ENCODE results near the gene AJM1.
A peak's percentile ranks its signal among the peaks of the same experiment; 100 is the strongest.

The AJM1 gene

DNA sequence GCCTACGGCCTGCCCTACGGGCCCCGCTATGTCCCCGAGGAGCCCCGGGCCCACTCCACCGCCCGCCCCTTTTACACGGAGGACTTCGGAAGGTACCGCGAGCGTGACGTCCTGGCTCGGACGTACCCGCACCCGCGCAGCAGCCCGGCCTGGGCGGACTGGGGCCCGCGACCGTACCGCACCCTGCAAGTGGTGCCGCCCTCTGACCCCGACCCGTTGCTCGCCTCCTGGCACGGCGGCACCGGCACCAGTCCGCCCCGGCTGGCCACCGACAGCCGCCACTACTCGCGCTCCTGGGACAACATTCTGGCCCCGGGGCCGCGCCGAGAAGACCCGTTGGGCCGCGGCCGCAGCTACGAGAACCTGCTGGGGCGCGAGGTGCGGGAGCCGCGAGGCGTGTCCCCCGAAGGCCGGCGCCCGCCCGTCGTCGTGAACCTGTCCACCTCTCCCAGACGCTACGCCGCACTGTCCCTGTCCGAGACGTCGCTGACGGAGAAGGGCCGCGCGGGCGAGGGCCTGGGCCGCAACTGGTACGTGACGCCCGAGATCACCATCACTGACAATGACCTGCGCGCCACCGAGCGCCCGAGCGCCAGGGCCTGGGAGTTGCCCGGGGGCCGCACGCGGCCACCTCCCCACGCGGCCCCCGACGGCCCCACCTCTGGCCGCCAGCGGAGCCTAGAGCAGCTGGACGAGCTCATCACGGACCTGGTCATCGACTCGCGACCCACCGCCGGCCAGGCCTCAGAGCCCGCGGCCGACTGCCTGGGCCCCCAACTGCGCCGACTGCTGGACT lies 3.4 kb downstream of the AJM1 start:
- DNase-seq (ENCODE audit: low read depth in 2 of 2) = no peak

DNA sequence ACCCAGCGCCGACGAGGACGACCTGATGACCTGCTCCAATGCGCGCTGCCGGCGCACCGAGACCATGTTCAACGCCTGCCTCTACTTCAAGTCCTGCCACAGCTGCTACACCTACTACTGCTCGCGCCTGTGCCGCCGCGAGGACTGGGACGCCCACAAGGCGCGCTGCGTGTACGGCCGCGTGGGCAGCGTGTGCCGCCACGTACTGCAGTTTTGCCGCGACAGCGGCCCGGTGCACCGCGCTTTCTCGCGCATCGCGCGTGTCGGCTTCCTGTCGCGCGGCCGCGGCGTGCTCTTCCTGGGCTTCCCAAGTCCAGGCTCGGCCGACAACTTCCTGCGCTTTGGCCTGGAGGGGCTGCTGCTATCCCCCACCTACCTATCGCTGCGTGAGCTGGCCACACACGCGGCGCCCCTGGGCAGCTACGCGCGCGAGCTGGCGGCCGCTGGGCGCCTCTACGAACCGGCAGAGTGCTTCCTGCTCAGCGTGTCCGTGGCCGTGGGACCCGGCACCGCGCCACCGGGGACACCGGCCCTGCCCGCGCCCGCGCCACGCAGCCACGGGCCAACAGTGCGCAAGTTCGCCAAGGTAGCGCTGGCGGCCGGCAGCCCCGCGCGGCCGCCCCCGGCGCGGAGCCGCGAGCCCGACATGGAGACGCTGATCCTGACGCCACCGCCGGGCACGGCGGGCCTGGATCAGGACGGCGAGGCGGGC lies 4.3 kb downstream of the AJM1 start:
- no peak for DNase-seq (ENCODE audit: low read depth in 2 of 2)

DNA sequence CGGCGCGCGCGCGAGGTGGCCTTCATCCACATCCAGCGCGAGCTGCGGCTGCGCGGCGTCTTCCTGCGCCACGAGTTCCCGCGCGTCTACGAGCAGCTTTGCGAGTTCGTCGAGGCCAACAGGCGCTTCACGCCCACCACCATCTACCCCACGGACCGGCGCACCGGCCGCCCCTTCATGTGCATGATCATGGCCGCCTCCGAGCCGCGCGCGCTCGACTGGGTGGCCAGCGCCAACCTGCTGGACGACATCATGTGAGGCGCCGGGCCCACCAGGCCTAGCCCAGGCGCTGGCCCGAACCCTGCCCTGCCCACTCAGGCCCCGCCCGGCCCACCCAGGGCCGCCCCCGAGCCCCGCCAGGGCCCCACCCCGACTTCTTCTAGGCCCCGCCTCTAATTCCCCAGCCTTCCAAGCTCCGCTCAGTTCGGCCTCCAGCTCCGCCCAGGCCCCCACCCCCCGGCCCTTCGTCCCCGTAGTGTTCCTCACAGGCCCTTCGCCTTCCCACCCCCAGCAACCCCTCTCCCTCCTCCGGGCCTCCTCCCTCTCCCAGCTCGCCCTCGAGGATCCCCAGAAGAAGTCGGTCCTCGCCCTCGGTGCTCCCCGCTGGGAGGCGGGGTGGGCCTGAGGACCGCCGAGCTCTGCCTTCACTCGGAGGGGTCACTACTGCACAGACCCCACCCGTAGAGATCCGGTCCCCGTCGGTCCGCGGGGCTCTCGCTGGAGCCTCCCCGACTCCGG lies 5.0 kb downstream of the AJM1 start:
- DNase-seq (ENCODE audit: low read depth in 2 of 2) = peak in 1 of 2 experiments; percentile 37

DNA sequence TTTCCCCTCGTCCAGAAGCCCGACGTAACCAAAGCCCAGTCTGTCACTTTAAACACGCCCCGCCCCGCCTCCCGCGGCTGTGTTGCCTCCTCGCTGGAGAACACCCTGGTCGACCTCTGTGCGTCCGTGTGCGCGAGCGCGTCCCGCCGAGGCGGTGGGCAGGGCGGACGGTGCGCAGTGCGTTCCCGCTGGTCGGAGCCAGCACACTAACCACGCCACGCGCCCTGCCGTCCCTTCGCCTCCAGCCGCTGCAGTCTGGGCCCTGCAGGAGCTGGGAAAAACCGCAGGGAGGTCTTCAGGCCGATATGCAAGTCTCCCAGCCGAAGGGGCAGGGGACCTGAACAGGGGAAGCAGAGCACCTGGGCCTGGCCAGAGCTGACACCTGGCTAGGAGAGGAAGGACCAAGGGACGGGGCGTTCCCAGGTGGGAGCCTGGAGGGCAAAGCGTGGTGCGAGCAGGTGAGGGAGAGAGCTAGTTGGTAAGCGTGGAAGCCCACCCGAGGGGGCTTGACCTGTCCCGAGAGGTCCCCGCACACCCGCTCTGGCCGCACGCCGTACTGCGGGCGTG lies 5.6 kb downstream of the AJM1 start:
- peak in 1 of 2 experiments; percentile 41 for DNase-seq (ENCODE audit: low read depth in 2 of 2)

DNA sequence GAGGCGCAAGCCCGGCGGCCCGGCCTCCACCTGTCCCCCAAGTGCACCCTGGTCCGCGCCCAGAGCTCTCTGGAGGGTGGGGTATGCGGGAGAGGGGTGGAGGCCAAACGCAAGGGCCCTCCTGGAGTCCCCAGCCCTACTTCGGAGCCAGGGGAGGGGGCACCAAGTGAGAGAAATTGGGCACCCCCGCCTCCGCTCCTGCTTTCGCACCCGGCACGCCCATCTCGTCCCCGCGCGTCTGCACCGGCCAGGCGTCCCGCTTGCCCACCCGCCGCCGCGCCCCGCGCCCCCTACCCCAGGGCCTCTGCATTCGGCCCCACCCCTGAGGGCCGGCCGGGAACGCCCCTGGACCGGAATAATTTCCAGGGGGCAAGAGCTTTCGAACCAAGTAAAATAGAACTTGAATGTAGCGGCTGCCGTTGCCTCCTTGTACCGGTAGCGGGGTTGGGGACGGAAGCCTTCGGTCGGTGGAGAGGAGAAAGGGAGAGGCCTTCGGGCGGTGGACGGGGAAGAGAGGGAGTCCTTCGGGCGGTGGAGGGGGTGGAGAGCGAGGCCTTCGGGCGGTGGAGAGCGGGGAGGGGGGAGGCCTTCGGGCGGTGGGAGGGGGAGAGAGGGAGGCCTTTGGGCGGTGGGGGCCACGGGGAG lies 6.2 kb downstream of the AJM1 start:
- no peak for DNase-seq (ENCODE audit: low read depth in 2 of 2)

DNA sequence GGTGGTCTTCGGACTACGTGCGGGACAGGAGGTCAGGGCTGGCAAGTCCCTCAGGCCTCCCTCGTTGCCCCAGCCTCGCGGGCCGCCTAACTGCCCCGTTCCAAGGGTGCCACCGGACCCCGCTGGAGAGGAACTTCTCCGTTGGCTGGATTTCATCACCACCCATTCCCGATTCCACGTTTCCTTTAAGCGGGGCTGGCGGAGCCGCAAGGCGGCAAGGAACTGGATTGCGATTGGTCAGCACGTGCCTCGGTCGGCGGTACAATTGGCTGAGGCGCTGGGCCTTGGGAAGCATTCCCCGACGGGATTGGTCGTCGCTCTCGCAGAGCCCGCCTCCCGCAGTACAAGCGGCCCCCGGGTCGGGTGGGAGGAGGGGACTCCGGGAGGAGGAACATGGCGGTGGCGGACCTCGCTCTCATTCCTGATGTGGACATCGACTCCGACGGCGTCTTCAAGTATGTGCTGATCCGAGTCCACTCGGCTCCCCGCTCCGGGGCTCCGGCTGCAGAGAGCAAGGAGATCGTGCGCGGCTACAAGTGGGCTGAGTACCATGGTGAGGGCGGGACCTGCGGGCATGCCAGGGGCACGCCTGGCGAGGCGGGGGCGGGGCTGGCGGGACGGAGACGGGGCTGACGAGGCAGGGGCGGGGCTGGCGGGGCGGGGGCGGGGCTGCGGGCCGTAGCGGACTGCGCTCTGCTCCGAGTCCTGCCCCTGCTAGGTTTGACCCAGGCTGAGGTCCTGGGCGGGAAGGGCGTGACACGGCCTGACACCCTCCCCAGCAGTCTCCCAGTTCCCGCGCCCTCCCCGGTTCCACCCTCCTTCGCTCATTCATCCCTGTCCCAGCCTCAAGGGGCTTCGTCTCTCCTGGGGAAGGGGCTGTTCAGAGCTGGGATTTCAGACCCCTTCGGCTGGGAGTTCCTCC lies 7.0 kb downstream of the AJM1 start, which contains the start of gene PHPT1:
TSS of gene PHPT1 (plus strand) at position 372 of the 922 bp plus-strand sequence. CDS start at position 394, 22 bp downstream.
- peak; percentile 96 to 97 for DNase-seq (ENCODE audit: low read depth in 2 of 2)

DNA sequence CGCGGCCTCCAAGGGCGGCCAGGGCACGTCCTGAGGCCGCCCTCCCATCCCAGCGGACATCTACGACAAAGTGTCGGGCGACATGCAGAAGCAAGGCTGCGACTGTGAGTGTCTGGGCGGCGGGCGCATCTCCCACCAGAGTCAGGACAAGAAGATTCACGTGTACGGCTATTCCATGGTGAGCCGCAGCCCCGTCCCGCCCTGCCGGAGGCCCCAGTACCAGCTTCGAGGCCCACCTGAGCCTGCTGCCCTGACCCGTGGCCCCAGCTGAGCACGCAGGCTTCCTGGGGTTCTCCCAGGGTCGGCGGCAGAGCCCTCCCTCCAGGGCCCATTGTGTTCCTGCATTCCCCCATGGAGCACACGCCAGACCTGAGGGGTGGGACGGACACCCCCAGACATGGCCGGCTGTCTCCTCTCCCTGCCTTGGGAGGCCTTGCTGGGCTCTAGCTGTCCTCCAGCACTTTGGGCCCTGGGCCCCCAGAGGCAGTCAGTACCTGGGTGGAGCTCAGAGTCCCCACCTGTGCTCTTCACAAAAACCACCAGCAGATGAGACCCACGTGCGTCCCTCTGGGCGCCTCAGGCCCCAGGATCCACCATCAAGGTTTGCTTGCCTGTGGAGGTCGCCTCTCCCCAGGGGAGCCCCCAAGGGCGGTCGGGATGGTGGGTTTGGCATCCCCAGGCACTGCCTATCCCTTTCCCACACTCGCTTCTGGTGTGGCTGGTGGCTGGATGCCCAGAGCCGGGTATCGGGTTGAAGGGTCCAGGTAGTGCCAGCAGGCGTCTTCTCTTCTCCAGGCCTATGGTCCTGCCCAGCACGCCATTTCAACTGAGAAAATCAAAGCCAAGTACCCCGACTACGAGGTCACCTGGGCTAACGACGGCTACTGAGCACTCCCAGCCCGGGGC lies 7.9 kb downstream of the AJM1 start:
- no peak for DNase-seq (ENCODE audit: low read depth in 2 of 2)

DNA sequence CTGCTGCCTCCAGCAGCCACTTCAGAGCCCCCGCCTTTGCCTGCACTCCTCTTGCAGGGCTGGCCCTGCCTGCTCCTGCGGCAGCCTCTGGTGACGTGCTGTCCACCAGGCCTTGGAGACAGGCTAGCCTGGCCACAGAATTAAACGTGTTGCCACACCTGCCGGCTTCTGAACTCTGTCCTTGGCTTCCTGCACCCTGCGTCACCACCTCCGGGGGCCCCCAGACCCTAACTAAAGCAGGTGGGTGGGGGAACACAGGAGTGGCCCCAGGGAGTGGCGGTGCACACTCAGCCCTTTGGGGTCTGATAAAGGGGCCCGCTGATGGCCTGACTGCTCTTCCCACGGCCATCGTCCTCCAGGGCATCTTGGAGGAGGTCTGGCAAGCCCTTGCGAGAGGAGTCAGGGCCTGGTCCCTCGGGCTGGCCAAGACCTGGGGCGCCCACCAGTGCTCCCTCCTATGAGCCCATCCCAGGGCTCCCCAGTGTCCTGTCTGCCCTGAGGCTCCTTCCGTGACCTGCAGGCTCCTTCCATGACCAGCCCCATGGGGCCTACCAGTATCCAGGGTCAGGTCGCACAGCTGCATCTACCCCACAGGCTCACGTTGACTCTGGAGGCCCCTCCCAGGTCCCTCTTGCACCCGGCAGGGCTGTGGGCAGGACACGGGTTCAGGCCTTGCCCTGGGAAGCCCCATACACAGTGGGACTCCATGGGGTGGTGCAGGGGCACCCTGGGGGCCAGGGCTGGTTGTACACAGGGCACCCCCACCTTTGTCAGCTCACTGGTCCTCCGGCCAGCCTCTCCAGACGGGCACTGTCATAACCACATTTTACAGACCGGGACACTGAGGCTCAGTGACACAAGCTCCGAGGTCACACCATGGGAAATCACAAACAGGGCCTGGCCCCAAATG lies 8.8 kb downstream of the AJM1 start:
- no peak for DNase-seq (ENCODE audit: low read depth in 2 of 2)

DNA sequence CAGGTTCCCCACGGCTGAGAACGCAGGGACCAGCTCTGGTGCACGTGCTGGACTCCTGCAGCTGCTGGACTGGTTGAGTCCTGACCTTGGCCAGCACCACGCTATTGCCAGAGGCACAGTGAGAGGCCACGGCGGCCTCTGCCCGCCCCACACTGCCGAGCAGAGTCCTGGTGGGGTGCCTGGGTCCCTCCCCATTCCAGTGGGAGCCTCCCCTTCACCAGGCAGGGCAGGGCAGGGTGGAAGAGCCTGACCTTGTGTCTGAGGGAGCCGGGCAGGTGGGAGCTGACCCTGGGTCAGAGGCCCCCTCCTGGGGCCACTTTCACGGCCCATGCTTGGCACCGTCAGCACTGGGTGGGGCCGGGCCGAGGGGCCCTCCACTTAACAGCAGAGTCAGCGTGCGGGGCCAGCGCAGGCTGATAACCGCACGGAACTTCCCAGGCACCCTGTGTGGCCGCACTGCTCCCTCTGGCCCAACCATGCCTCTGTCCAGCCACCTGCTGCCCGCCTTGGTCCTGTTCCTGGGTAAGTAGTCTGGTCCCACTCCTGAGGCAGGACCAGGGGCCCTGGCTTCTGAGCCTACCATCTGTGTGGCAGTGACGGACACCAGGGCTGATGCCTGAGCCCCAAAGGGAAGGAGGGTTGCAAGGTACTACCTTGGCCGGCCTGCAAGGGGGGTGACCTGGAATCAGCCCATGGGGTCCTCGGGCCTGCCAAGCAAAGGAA lies 9.8 kb downstream of the AJM1 start, which contains the start of gene MAMDC4:
TSS of gene MAMDC4 (plus strand) at position 406 of the 723 bp plus-strand sequence. CDS start at position 477, 71 bp downstream.
- no peak for DNase-seq (ENCODE audit: low read depth in 2 of 2)

DNA sequence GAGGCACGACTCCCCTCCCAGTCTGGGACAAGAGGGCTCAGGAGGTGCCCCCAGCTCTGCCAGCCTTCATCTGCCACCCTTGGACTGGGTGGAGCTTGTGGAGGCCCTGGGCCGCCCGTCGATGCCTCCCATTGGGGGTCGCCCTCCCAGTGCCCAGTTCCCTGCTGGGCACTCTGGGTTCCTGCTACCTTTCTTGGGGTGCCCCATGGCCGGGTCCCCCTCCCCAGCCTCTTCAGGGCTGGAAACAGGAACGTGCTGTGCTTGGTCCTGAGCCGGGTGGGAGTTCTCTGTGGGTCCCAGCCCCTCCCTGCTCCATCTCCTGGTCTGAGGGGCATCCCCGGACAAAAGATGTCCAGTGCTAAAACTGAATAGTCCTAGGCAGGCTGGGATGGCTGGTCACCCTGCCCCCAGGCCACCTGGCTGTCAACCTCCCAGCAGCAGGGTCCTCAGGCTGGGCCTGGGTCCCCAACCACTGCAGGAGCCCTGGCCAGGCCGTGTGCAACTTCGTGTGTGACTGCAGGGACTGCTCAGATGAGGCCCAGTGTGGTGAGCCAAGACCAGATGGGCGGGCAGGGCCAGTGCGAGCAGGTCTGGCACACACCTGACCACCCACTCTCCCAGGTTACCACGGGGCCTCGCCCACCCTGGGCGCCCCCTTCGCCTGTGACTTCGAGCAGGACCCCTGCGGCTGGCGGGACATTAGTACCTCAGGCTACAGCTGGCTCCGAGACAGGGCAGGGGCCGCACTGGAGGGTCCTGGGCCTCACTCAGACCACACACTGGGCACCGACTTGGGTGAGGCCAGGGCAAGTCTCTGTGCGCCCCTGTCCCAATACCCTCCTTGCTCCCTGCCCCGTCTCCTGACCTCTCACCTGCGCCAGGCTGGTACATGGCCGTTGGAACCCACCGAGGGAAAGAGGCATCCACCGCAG lies 10.7 kb downstream of the AJM1 start:
- DNase-seq (ENCODE audit: low read depth in 2 of 2) = no peak

DNA sequence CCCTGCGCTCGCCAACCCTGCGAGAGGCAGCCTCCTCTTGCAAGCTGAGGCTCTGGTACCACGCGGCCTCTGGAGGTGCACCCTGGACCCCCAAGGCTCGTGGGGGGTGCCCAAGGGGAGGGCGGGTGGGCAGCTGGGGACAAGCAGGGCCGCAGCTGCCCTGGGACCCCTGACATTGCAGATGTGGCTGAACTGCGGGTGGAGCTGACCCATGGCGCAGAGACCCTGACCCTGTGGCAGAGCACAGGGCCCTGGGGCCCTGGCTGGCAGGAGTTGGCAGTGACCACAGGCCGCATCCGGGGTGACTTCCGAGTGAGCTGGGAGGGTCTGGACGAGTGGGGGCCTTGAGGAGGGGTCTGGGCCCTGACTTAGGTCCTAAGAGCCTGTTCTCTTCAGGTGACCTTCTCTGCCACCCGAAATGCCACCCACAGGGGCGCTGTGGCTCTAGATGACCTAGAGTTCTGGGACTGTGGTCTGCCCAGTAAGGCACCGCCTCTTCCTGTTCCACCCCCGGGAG lies 11.4 kb downstream of the AJM1 start:
- no peak for DNase-seq (ENCODE audit: low read depth in 2 of 2)

DNA sequence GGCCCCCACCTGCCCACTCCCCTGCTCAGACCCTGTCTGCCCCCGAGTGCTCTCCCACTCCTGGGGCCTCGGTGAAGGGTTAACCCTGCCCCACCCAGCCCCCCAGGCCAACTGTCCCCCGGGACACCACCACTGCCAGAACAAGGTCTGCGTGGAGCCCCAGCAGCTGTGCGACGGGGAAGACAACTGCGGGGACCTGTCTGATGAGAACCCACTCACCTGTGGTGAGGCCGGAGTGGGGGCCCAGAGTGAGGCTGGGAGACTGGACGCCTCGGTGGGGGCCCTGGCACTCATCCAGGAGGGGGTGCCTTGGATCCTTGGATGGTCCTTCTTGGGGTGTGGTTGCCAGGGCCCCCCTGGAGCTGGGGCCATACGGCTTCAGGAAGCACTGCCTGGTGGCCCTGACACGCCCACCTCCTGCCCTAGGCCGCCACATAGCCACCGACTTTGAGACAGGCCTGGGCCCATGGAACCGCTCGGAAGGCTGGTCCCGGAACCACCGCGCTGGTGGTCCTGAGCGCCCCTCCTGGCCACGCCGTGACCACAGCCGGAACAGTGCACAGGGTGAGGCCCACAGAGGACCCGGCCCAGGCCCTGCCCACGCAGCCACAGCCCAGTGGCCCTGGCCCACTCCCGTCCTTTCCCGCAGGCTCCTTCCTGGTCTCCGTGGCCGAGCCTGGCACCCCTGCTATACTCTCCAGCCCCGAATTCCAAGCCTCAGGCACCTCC lies 12.0 kb downstream of the AJM1 start:
- no peak for DNase-seq (ENCODE audit: low read depth in 2 of 2)

DNA sequence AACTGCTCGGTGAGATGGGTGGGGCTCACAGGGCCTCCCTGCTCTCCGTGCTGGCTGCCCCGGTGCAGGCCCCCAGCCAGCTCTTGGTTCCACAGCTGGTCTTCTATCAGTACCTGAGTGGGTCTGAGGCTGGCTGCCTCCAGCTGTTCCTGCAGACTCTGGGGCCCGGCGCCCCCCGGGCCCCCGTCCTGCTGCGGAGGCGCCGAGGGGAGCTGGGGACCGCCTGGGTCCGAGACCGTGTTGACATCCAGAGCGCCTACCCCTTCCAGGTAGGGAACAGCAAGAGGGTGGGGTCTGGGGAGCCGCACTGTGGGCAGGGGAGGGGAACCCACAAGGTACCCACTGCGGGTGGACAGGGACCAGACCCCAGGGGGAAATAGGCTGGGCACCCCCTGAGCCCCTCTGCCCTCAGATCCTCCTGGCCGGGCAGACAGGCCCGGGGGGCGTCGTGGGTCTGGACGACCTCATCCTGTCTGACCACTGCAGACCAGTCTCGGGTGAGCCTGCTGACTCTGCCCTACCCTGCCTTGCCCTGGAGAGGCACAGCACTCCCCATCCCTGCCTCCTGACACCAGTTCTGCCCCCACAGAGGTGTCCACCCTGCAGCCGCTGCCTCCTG lies 12.7 kb downstream of the AJM1 start:
- DNase-seq (ENCODE audit: low read depth in 2 of 2) = no peak

DNA sequence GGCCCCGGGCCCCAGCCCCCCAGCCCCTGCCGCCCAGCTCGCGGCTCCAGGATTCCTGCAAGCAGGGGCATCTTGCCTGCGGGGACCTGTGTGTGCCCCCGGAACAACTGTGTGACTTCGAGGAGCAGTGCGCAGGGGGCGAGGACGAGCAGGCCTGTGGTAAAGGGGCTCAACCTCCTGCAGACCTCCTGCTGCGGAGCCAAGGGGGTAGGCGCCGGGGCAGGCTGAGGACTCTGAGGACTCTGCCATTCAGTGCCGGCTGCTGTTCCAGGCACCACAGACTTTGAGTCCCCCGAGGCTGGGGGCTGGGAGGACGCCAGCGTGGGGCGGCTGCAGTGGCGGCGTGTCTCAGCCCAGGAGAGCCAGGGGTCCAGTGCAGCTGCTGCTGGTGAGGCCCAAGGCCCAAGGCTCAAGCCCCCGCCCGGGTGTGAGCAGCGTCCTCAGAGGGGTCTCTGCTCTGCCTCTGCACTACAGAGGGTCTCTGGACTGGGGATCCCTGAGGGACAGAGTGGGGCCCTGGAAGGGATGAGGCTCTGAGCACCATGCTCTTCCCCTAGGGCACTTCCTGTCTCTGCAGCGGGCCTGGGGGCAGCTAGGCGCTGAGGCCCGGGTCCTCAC lies 13.3 kb downstream of the AJM1 start:
- no peak for DNase-seq (ENCODE audit: low read depth in 2 of 2)

DNA sequence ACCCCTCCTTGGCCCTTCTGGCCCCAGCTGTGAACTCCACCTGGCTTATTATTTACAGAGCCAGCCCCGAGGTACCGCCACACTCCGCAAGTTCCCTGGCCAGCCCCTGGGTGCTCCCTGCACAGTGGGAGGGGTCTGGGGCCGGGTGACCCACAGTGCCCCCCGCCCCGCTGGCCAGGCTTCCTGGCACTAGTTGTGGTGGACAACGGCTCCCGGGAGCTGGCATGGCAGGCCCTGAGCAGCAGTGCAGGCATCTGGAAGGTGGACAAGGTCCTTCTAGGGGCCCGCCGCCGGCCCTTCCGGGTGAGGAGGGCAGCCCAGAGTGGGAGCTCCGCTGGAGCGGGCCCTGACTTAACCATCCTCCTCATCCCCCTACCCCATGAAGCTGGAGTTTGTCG lies 13.8 kb downstream of the AJM1 start:
- DNase-seq (ENCODE audit: low read depth in 2 of 2) = no peak

Data from fibroblast of skin of left biceps (primary cell).